ENCODE measurements around the gene GALT. TPM values are rescaled to one million over a fixed set of nuclear protein-coding genes. Genes with fewer than 3 reads are reported as not detected.

The GALT gene
- total RNA-seq, 1 experiment from 2014 or later: 25.7 TPM

- no peak overlapping the region for H3K27ac Mint-ChIP-seq (ENCODE audit: unreplicated experiment)
- H3K9me3 Mint-ChIP-seq (ENCODE audit: low read depth, unreplicated experiment): no peaks in the 10 kb centered on the region
- intact Hi-C loops (cut with micrococcal nuclease; ENCODE audit: unreplicated experiment): no loop called here
- no peak for TF ChIP-seq CTCF (IDR thresholded peaks at IDR 0.05; ENCODE audit: unreplicated experiment)
- BruUV-seq (replicated peaks): no TSS peak
- H3K27me3 Mint-ChIP-seq (ENCODE audit: unreplicated experiment): peaks cover 66% of the 10 kb centered on the region
- CTCF ChIA-PET: no interaction called here
- H3K36me3 Mint-ChIP-seq (ENCODE audit: insufficient read depth, unreplicated experiment): no peaks in the 10 kb centered on the region
- H3K4me3 Mint-ChIP-seq (ENCODE audit: low read depth, unreplicated experiment): no peak overlapping the region
- no peak for DNase-seq
- H3K4me1 Mint-ChIP-seq (ENCODE audit: low read depth, unreplicated experiment): no peaks in the 10 kb centered on the region
These were observed 48.3 kb downstream of the GALT start for GRCh38 chr9:34694811-34695210.

Other genes with a start within 250 kb of the GALT start
- gene FAM219A, start 188.1 kb upstream of the GALT start, total RNA-seq (2022): 10.3 and 13.1 TPM in 2 replicates
- not detected in 2 replicates for gene DNAI1, start 187.9 kb upstream of the GALT start, total RNA-seq (2022)
- gene ENHO, start 123.7 kb upstream of the GALT start, total RNA-seq (2022): not detected in 2 replicates
- gene CNTFR, start 57.0 kb upstream of the GALT start, total RNA-seq (2022): 0.44 TPM in 1 of 2 replicates, not detected in the other
- 17.6 and 19.9 TPM in 2 replicates for gene RPP25L, start 34.6 kb upstream of the GALT start, total RNA-seq (2022)
- 50.8 and 51.8 TPM in 2 replicates for gene DCTN3, start 26.2 kb upstream of the GALT start, total RNA-seq (2022)
- not detected in 2 replicates for gene ARID3C, start 17.6 kb upstream of the GALT start, total RNA-seq (2022)
- 65.6 and 80.1 TPM in 2 replicates for gene SIGMAR1, start 8.9 kb upstream of the GALT start, total RNA-seq (2022)
- 6.8 and 8.7 TPM in 2 replicates for gene IL11RA, start 5.5 kb downstream of the GALT start, total RNA-seq (2022)
- not detected in 2 replicates for gene CCL27, start 16.0 kb downstream of the GALT start, total RNA-seq (2022)
- not detected in 2 replicates for gene CCL19, start 44.6 kb downstream of the GALT start, total RNA-seq (2022)
- not detected in 2 replicates for gene CCL21, start 63.5 kb downstream of the GALT start, total RNA-seq (2022)

Measured in Calu3 (cell line).